ENCODE data around the gene CBX2. TPM values are rescaled to one million over a fixed set of nuclear protein-coding genes. Genes with fewer than 3 reads are reported as not detected.

The CBX2 gene
- total and polyA plus RNA-seq, 9 donors, result 6.1 to 14.4 (median 11.3) TPM

DNA sequence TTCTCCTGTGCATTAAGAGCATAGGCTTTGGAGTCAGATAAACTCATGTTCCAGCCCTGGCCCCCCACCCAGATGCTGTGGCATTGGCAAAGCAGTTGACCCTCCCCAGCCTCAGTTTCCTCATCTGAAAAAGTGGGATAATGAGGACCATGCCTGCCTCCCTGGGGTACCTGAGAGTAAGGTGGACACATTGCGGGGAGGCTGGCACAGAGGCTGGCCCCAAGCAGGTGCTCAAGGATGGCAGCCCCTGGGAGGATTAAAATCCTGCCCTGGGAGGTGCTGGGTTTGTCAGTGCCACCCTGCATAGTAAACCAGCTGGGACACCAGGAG is 35.4 kb upstream of the CBX2 start:
- H3K4me1 ChIP-seq (ENCODE audit: control insufficient read depth, insufficient read depth, low read length), result peaks cover 16% of the 10 kb centered on the region
- no peak overlapping the region for H3K4me3 ChIP-seq (ENCODE audit: low read length)
- 90% methylated on average over 1 of the region's 1 CpG for WGBS (ENCODE audit: insufficient coverage)
- H3K9me3 ChIP-seq (replicated peaks; ENCODE audit: control insufficient read depth, low read depth, low read length), result no peaks in the 10 kb centered on the region
- H3K27me3 ChIP-seq (ENCODE audit: control insufficient read depth, insufficient read depth, low read length), result peaks cover 81% of the 10 kb centered on the region
- H3K27ac ChIP-seq (ENCODE audit: low read length), result no peak overlapping the region
- H3K36me3 ChIP-seq (ENCODE audit: control insufficient read depth, insufficient read depth, low read length), result no peaks in the 10 kb centered on the region
- DNase-seq, result no peak

- Histone ChIP-seq H3K9me3 (replicated peaks; ENCODE audit: control insufficient read depth, low read depth, low read length) (no peaks in the 10 kb centered on the region), H3K36me3 (ENCODE audit: control insufficient read depth, insufficient read depth, low read length) (no peaks in the 10 kb centered on the region), H3K27ac (ENCODE audit: low read length) (no peak overlapping the region), H3K4me3 (ENCODE audit: low read length) (no peak overlapping the region), H3K4me1 (ENCODE audit: control insufficient read depth, insufficient read depth, low read length) (peaks cover 19% of the 10 kb centered on the region), H3K27me3 (ENCODE audit: control insufficient read depth, insufficient read depth, low read length) (peaks cover 83% of the 10 kb centered on the region)
- 68% methylated on average over 4 of the region's 7 CpGs for WGBS (ENCODE audit: insufficient coverage)
- DNase-seq, result no peak
Measured at GRCh38 chr17:79742951-79743476, 34.9 kb upstream of the CBX2 start.

DNA sequence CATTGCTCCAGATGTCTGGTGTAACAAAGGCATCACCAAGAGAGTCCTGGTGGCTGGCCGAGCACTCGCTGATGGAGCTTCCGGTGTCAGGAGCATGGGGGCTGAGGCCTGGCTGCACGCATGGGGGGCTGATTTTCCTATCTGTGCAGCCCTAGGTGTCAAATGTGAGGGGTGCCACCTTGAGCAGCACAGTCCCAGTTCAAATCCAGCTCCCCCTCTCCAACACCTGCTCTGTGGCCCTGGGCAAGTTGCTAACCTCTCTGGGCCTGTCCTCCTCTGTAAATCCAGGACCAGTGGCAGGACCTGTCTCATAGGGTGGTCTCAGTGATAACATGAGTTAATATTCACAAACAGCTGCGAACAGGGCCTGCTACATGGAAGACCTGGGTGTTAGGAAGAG is 34.3 kb upstream of the CBX2 start:
- DNase-seq, result no peak
- Histone ChIP-seq H3K4me1 (ENCODE audit: control insufficient read depth, insufficient read depth, low read length) (peaks cover 19% of the 10 kb centered on the region), H3K27me3 (ENCODE audit: control insufficient read depth, insufficient read depth, low read length) (peaks cover 81% of the 10 kb centered on the region), H3K9me3 (replicated peaks; ENCODE audit: control insufficient read depth, low read depth, low read length) (no peaks in the 10 kb centered on the region), H3K27ac (ENCODE audit: low read length) (no peak overlapping the region), H3K36me3 (ENCODE audit: control insufficient read depth, insufficient read depth, low read length) (no peaks in the 10 kb centered on the region), H3K4me3 (ENCODE audit: low read length) (no peak overlapping the region)
- WGBS (ENCODE audit: insufficient coverage), result 80% methylated on average over 4 of the region's 5 CpGs

- H3K4me1 ChIP-seq (ENCODE audit: control insufficient read depth, insufficient read depth, low read length), result peaks cover 19% of the 10 kb centered on the region
- no peaks in the 10 kb centered on the region for H3K36me3 ChIP-seq (ENCODE audit: control insufficient read depth, insufficient read depth, low read length)
- 63% methylated on average over 3 of the region's 6 CpGs for WGBS (ENCODE audit: insufficient coverage)
- DNase-seq, result no peak
- peaks cover 74% of the 10 kb centered on the region for H3K27me3 ChIP-seq (ENCODE audit: control insufficient read depth, insufficient read depth, low read length)
- H3K9me3 ChIP-seq (replicated peaks; ENCODE audit: control insufficient read depth, low read depth, low read length), result no peaks in the 10 kb centered on the region
- H3K27ac ChIP-seq (ENCODE audit: low read length), result no peak overlapping the region
- H3K4me3 ChIP-seq (ENCODE audit: low read length), result no peak overlapping the region
Measured at GRCh38 chr17:79745641-79746105, 32.3 kb upstream of the CBX2 start.

- WGBS (ENCODE audit: insufficient coverage), result 8% methylated on average over 21 of the region's 22 CpGs
- no peak for DNase-seq
- Histone ChIP-seq H3K36me3 (ENCODE audit: control insufficient read depth, insufficient read depth, low read length) (no peaks in the 10 kb centered on the region), H3K4me3 (ENCODE audit: low read length) (no peak overlapping the region), H3K27ac (ENCODE audit: low read length) (no peak overlapping the region), H3K9me3 (replicated peaks; ENCODE audit: control insufficient read depth, low read depth, low read length) (no peaks in the 10 kb centered on the region), H3K4me1 (ENCODE audit: control insufficient read depth, insufficient read depth, low read length) (peaks cover 15% of the 10 kb centered on the region), H3K27me3 (ENCODE audit: control insufficient read depth, insufficient read depth, low read length) (peaks cover 73% of the 10 kb centered on the region)
Measured at GRCh38 chr17:79746889-79747507, 30.9 kb upstream of the CBX2 start.

GRCh38 chr17:79747508-79748294 is 30.2 kb upstream of the CBX2 start:
- DNase-seq, result no peak
- WGBS (ENCODE audit: insufficient coverage), result under 1% methylated on average over 71 of the region's 74 CpGs
- peaks cover 74% of the 10 kb centered on the region for H3K27me3 ChIP-seq (ENCODE audit: control insufficient read depth, insufficient read depth, low read length)
- H3K36me3 ChIP-seq (ENCODE audit: control insufficient read depth, insufficient read depth, low read length), result no peaks in the 10 kb centered on the region
- H3K27ac ChIP-seq (ENCODE audit: low read length), result no peak overlapping the region
- H3K9me3 ChIP-seq (replicated peaks; ENCODE audit: control insufficient read depth, low read depth, low read length), result no peaks in the 10 kb centered on the region
- H3K4me3 ChIP-seq (ENCODE audit: low read length), result no peak overlapping the region
- H3K4me1 ChIP-seq (ENCODE audit: control insufficient read depth, insufficient read depth, low read length), result peaks cover 11% of the 10 kb centered on the region

- DNase-seq, result no peak
- Histone ChIP-seq H3K27me3 (ENCODE audit: control insufficient read depth, insufficient read depth, low read length) (peaks cover 73% of the 10 kb centered on the region), H3K36me3 (ENCODE audit: control insufficient read depth, insufficient read depth, low read length) (no peaks in the 10 kb centered on the region), H3K4me3 (ENCODE audit: low read length) (no peak overlapping the region), H3K27ac (ENCODE audit: low read length) (no peak overlapping the region), H3K4me1 (ENCODE audit: control insufficient read depth, insufficient read depth, low read length) (peaks cover 11% of the 10 kb centered on the region), H3K9me3 (replicated peaks; ENCODE audit: control insufficient read depth, low read depth, low read length) (no peaks in the 10 kb centered on the region)
- under 1% methylated on average over 32 of the region's 55 CpGs for WGBS (ENCODE audit: insufficient coverage)
Measured at GRCh38 chr17:79748295-79749099, 29.5 kb upstream of the CBX2 start.

DNA sequence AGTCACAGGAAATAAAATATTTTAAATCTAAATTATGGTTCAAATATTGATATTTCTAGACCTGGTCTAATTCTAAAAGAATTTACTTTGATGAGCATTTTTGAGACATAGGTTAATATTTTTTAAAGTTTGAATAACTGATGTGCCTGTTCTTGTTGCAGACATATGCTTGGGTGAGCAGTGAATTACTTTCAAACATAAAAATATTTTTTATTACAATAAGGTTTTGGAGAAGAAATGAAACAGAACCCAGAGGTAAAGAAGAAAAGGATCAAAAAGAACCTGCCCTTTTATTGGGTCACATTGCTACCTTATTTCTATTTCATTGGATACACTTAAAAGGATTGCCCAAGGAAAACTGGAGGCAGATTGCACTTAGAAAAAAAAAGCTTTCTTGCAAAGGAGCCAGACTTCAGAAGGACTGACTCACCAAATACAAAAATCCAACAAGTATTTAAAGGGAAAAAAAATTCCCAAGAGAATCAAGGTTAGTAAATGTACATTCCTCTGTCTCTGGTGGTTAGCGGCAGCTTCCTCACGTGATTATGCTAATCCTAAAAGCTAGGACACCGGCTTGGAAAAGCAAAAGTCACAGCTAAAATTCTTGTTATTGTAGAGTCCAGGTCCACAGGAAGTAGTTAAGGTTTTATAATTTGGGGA is 28.7 kb upstream of the CBX2 start:
- no peaks in the 10 kb centered on the region for H3K9me3 ChIP-seq (replicated peaks; ENCODE audit: control insufficient read depth, low read depth, low read length)
- 32% methylated on average over 3 of the region's 3 CpGs for WGBS (ENCODE audit: insufficient coverage)
- peaks cover 72% of the 10 kb centered on the region for H3K27me3 ChIP-seq (ENCODE audit: control insufficient read depth, insufficient read depth, low read length)
- no peak overlapping the region for H3K27ac ChIP-seq (ENCODE audit: low read length)
- H3K4me3 ChIP-seq (ENCODE audit: low read length), result no peak overlapping the region
- no peaks in the 10 kb centered on the region for H3K36me3 ChIP-seq (ENCODE audit: control insufficient read depth, insufficient read depth, low read length)
- no peak for DNase-seq
- peaks cover 11% of the 10 kb centered on the region for H3K4me1 ChIP-seq (ENCODE audit: control insufficient read depth, insufficient read depth, low read length)

GRCh38 chr17:79749958-79750357 is 28.0 kb upstream of the CBX2 start:
- Histone ChIP-seq H3K4me3 (ENCODE audit: low read length) (no peak overlapping the region), H3K27ac (ENCODE audit: low read length) (no peak overlapping the region), H3K27me3 (ENCODE audit: control insufficient read depth, insufficient read depth, low read length) (peaks cover 70% of the 10 kb centered on the region), H3K36me3 (ENCODE audit: control insufficient read depth, insufficient read depth, low read length) (no peaks in the 10 kb centered on the region), H3K4me1 (ENCODE audit: control insufficient read depth, insufficient read depth, low read length) (peaks cover 11% of the 10 kb centered on the region), H3K9me3 (replicated peaks; ENCODE audit: control insufficient read depth, low read depth, low read length) (no peaks in the 10 kb centered on the region)
- DNase-seq, result no peak
- no CpG with 5 or more reads among the region's 3 CpGs for WGBS (ENCODE audit: insufficient coverage)

All from muscle of leg (tissue), 11 donors.